Parathyroid adenoma (tissue), 2 donors: ENCODE measurements around the gene TMIGD2.

Experiments
- H2AFZ ChIP-seq: fragments of 300-600 bp; sonication (generic); one replicate; pipeline ENCODE4 v1.7.0; 2017; ENCODE audit warnings: antibody characterized with exemption, mild to moderate bottlenecking
- H3K27ac ChIP-seq: fragments of 300-600 bp; sonication (generic); one replicate; pipeline ENCODE4 v1.7.0; 2017
- H3K27me3 ChIP-seq: fragments of 300-600 bp; sonication (generic); one replicate; pipeline ENCODE4 v1.7.0; 2017; ENCODE audit warnings: low read length; ENCODE audit not compliant: control insufficient read depth, insufficient read depth
- H3K36me3 ChIP-seq: fragments of 300-600 bp; sonication (generic); one replicate; pipeline ENCODE4 v1.7.0; 2017; ENCODE audit warnings: low read length; ENCODE audit not compliant: control insufficient read depth, insufficient read depth
- H3K4me1 ChIP-seq: fragments of 300-600 bp; sonication (generic); one replicate; pipeline ENCODE4 v1.7.0; 2017; ENCODE audit warnings: control low read depth
- H3K4me2 ChIP-seq: fragments of 300-600 bp; sonication (generic); one replicate; pipeline ENCODE4 v1.7.0; 2017; ENCODE audit warnings: low read length
- H3K4me3 ChIP-seq: fragments of 300-600 bp; sonication (generic); one replicate; pipeline ENCODE4 v1.7.0; 2017; ENCODE audit warnings: low read depth, low read length
- H3K79me2 ChIP-seq: fragments of 300-600 bp; sonication (generic); one replicate; pipeline ENCODE4 v1.7.0; 2017; ENCODE audit warnings: control low read depth
- H3K9ac ChIP-seq: fragments of 300-600 bp; sonication (generic); one replicate; pipeline ENCODE4 v1.7.0; 2017; ENCODE audit warnings: mild to moderate bottlenecking
- H3K9me3 ChIP-seq: fragments of 300-600 bp; sonication (generic); one replicate; pipeline ENCODE4 v1.7.0; 2017; ENCODE audit warnings: low read length; ENCODE audit not compliant: control insufficient read depth
- CTCF ChIP-seq: fragments of 300-600 bp; sonication (generic); IDR thresholded peaks from one replicate; pipeline ENCODE4 v1.7.0; 2017; ENCODE audit warnings: antibody characterized with exemption, mild to moderate bottlenecking
- donor health status: primary hyperparathyroidism.

The TMIGD2 gene

GRCh38 chr19:4267901-4268815 is 34.0 kb downstream of the TMIGD2 start:
- Histone ChIP-seq H2AFZ (no peak overlapping the region), H3K9me3 (no peaks in the 10 kb centered on the region), H3K36me3 (no peaks in the 10 kb centered on the region), H3K4me1 (no peaks in the 10 kb centered on the region), H3K9ac (no peak overlapping the region), H3K79me2 (no peaks in the 10 kb centered on the region), H3K4me2 (no peak overlapping the region), H3K27ac (no peak overlapping the region), H3K27me3 (no peaks in the 10 kb centered on the region), H3K4me3 (no peak overlapping the region)
- no peak for TF ChIP-seq CTCF

GRCh38 chr19:4267101-4267900 is 34.9 kb downstream of the TMIGD2 start:
- peak; percentile 89 for TF ChIP-seq CTCF
- H3K9me3 ChIP-seq = no peaks in the 10 kb centered on the region
- no peaks in the 10 kb centered on the region for H3K4me1 ChIP-seq
- no peaks in the 10 kb centered on the region for H3K79me2 ChIP-seq
- no peaks in the 10 kb centered on the region for H3K27me3 ChIP-seq
- no peak overlapping the region for H2AFZ ChIP-seq
- H3K4me3 ChIP-seq = no peak overlapping the region
- H3K9ac ChIP-seq = no peak overlapping the region
- no peak overlapping the region for H3K27ac ChIP-seq
- no peaks in the 10 kb centered on the region for H3K36me3 ChIP-seq
- H3K4me2 ChIP-seq = no peak overlapping the region

GRCh38 chr19:4266253-4267000 is 35.8 kb downstream of the TMIGD2 start:
- H3K27me3 ChIP-seq = no peaks in the 10 kb centered on the region
- no peak overlapping the region for H2AFZ ChIP-seq
- H3K9me3 ChIP-seq = no peaks in the 10 kb centered on the region
- TF ChIP-seq CTCF = no peak
- no peak overlapping the region for H3K4me3 ChIP-seq
- H3K4me1 ChIP-seq = no peaks in the 10 kb centered on the region
- no peak overlapping the region for H3K4me2 ChIP-seq
- H3K79me2 ChIP-seq = no peaks in the 10 kb centered on the region
- H3K27ac ChIP-seq = no peak overlapping the region
- H3K9ac ChIP-seq = no peak overlapping the region
- H3K36me3 ChIP-seq = no peaks in the 10 kb centered on the region

- Histone ChIP-seq H3K4me2 (no peak overlapping the region), H3K4me3 (no peak overlapping the region), H3K9ac (no peak overlapping the region), H3K9me3 (no peaks in the 10 kb centered on the region), H3K27ac (no peak overlapping the region), H2AFZ (no peak overlapping the region), H3K4me1 (no peaks in the 10 kb centered on the region), H3K36me3 (no peaks in the 10 kb centered on the region), H3K79me2 (no peaks in the 10 kb centered on the region), H3K27me3 (no peaks in the 10 kb centered on the region)
- no peak for TF ChIP-seq CTCF
Observed at GRCh38 chr19:4264812-4265211, 37.4 kb downstream of the TMIGD2 start.
